GM23338 (cell line): ENCODE results near the gene RUVBL1. TPM values are rescaled to one million over a fixed set of nuclear protein-coding genes. Genes with fewer than 3 reads are reported as not detected.

Experiments
- ATAC-seq: fragments of 200-7000 bp; cut with Tn5 transposase; 3 replicates; pipeline ENCODE4 v1.9.1; 2020
- DNase-seq: peaks from one replicate; pipeline ENCODE4 v3.0.0-alpha.2; 2015; ENCODE audit warnings: low spot score
- H2AFZ ChIP-seq: fragments of 200-600 bp; sonication (generic); 2 replicates; pipeline ENCODE4 v1.8.0; 2016; ENCODE audit warnings: antibody characterized with exemption, mild to moderate bottlenecking, moderate library complexity
- H3F3A ChIP-seq: fragments of 200-600 bp; sonication (generic); replicated peaks from 2 replicates; pipeline ENCODE4 v1.8.0; 2017; ENCODE audit warnings: antibody characterized with exemption, mixed run types, low read depth
- H3K27ac ChIP-seq: fragments of 200-600 bp; sonication (generic); 2 replicates; pipeline ENCODE4 v1.6.1; 2016; ENCODE audit warnings: low read depth
- H3K27me3 ChIP-seq: fragments of 200-600 bp; sonication (generic); 2 replicates; pipeline ENCODE4 v1.8.0; 2016; ENCODE audit warnings: mild to moderate bottlenecking, mixed run types, moderate library complexity; ENCODE audit not compliant: insufficient read depth
- H3K36me3 ChIP-seq: fragments of 200-600 bp; sonication (generic); 2 replicates; pipeline ENCODE4 v1.8.0; 2016; ENCODE audit warnings: mild to moderate bottlenecking; ENCODE audit not compliant: insufficient read depth
- H3K4me1 ChIP-seq: fragments of 200-600 bp; sonication (generic); 2 replicates; pipeline ENCODE4 v1.8.0; 2016; ENCODE audit warnings: mild to moderate bottlenecking, moderate library complexity; ENCODE audit not compliant: insufficient read depth
- H3K4me2 ChIP-seq: fragments of 200-600 bp; sonication (generic); 2 replicates; pipeline ENCODE4 v1.7.1; 2017; ENCODE audit warnings: mixed run types
- H3K4me3 ChIP-seq: fragments of 200-600 bp; sonication (generic); 2 replicates; pipeline ENCODE4 v1.6.1; 2016; ENCODE audit warnings: mixed run types
- H3K79me2 ChIP-seq: fragments of 200-600 bp; sonication (generic); replicated peaks from 2 replicates; pipeline ENCODE4 v1.8.0; 2017; ENCODE audit warnings: mild to moderate bottlenecking; ENCODE audit not compliant: insufficient read depth
- H3K9me2 ChIP-seq: fragments of 200-600 bp; sonication (generic); 2 replicates; pipeline ENCODE4 v1.8.0; 2017; ENCODE audit not compliant: insufficient read depth
- H4K20me1 ChIP-seq: fragments of 200-600 bp; sonication (generic); replicated peaks from 2 replicates; pipeline ENCODE4 v1.8.0; 2017; ENCODE audit warnings: mild to moderate bottlenecking; ENCODE audit not compliant: insufficient read depth
- H3K27ac Mint-ChIP-seq: 2 replicates; pipeline ENCODE4 v1.8.0; 2020; ENCODE audit warnings: inconsistent platforms, mild to moderate bottlenecking, moderate library complexity, mixed read lengths
- H3K27me3 Mint-ChIP-seq: 3 replicates; pipeline ENCODE4 v1.8.0; 2022; ENCODE audit warnings: low read depth, mild to moderate bottlenecking, moderate library complexity, mixed read lengths, inconsistent platforms; ENCODE audit not compliant: insufficient read depth, poor library complexity
- H3K36me3 Mint-ChIP-seq: 3 replicates; pipeline ENCODE4 v1.8.0; 2021; ENCODE audit warnings: low read depth, mild to moderate bottlenecking, inconsistent platforms, moderate library complexity, mixed read lengths
- H3K4me1 Mint-ChIP-seq: 3 replicates; pipeline ENCODE4 v1.8.0; 2020; ENCODE audit warnings: mild to moderate bottlenecking, inconsistent platforms, mixed read lengths
- H3K4me3 Mint-ChIP-seq: 3 replicates; pipeline ENCODE4 v1.8.0; 2021; ENCODE audit warnings: moderate library complexity, mild to moderate bottlenecking, inconsistent platforms, mixed read lengths
- H3K9me3 Mint-ChIP-seq: 3 replicates; pipeline ENCODE4 v1.8.0; 2020; ENCODE audit warnings: moderate library complexity, mild to moderate bottlenecking, inconsistent platforms, mixed read lengths
- CREB1 ChIP-seq: fragments of 250-450 bp; sonication (Bioruptor Pico); IDR thresholded peaks from 2 replicates; pipeline ENCODE4 v1.5.0; 2020; ENCODE audit warnings: low read depth, mild to moderate bottlenecking, moderate library complexity
- ETS1 ChIP-seq: IDR thresholded peaks from 2 replicates; pipeline ENCODE4 v1.6.1; 2016; ENCODE audit warnings: antibody characterized with exemption
- EZH2 ChIP-seq: fragments of 200-600 bp; sonication (generic); IDR thresholded peaks from one replicate; pipeline ENCODE4 v1.8.0; 2017; ENCODE audit warnings: antibody characterized with exemption, mild to moderate bottlenecking, low read depth; ENCODE audit not compliant: unreplicated experiment
- EZH2phosphoT487 ChIP-seq: fragments of 200-600 bp; sonication (generic); IDR thresholded peaks from one replicate; pipeline ENCODE4 v1.8.1; 2018; ENCODE audit warnings: antibody characterized with exemption; ENCODE audit not compliant: unreplicated experiment
- JUNB ChIP-seq: IDR thresholded peaks from one replicate; pipeline ENCODE4 v1.6.1; 2016; ENCODE audit warnings: antibody characterized with exemption; ENCODE audit not compliant: unreplicated experiment
- NANOG ChIP-seq: IDR thresholded peaks from 2 replicates; pipeline ENCODE4 v1.6.1; 2016; ENCODE audit warnings: antibody characterized with exemption, borderline replicate concordance
- POLR2AphosphoS5 ChIP-seq: IDR thresholded peaks from 2 replicates; pipeline ENCODE4 v1.6.1; 2016; ENCODE audit warnings: antibody characterized with exemption, low read depth
- STAT1 ChIP-seq: IDR thresholded peaks from one replicate; pipeline ENCODE4 v1.6.1; 2016; ENCODE audit warnings: antibody characterized with exemption; ENCODE audit not compliant: unreplicated experiment
- ZNF114 ChIP-seq: fragments of 250-450 bp; sonication (Bioruptor Pico); IDR thresholded peaks from 2 replicates; pipeline ENCODE4 v1.5.0; 2020; ENCODE audit warnings: mild to moderate bottlenecking, moderate library complexity
- ZNF331 ChIP-seq: fragments of 250-450 bp; sonication (Bioruptor Pico); IDR thresholded peaks from 2 replicates; pipeline ENCODE4 v1.5.0; 2020; ENCODE audit warnings: low read depth, mild to moderate bottlenecking, moderate library complexity
- polyA plus RNA-seq: library from polyadenylated mRNA; unstranded; fragments of >200 nt; fragmentation: Nextera tagmentation; extraction: Ambion mirVana; gene quantifications from 2 replicates; pipeline ENCODE4 v1.2.1, GENCODE V29; 2016
- total RNA-seq: library from RNA; depleted of rRNA; stranded (reverse); fragments of >200 nt; shearing (Covaris generic); gene quantifications from 2 replicates; pipeline ENCODE4 v1.2.3, GENCODE V29; 2014
- TF ChIP-seq, protein P1 (sequence below), 2 experiments: fragments of 200-600 bp in 1 of 2; sonication (generic) in 1 of 2; conservative IDR thresholded peaks; 2 replicates each; pipeline versions ENCODE4 v1.5.1 to v1.6.1; 2016 to 2017; ENCODE audit warnings: antibody characterized with exemption in 2 of 2, low read depth in 2 of 2, mild to moderate bottlenecking in 2 of 2, moderate library complexity in 1 of 2

The RUVBL1 gene
- total and polyA plus RNA-seq, 2 experiments from 2014 or later, result 133 to 136 TPM

- DNase-seq, result no peak
- Mint-ChIP-seq H3K4me3 (no peak overlapping the region), H3K36me3 (peaks cover 82% of the 10 kb centered on the region), H3K27ac (no peak overlapping the region), H3K4me1 (peaks cover 8% of the 10 kb centered on the region; the same call in 2 of the 3 replicates), H3K9me3 (no peaks in the 10 kb centered on the region), H3K27me3 (no peaks in the 10 kb centered on the region)
- no peak overlapping the region for H3K4me3 ChIP-seq
- H3K27me3 ChIP-seq, result no peaks in the 10 kb centered on the region
- H2AFZ ChIP-seq, result no peak overlapping the region
- no peak overlapping the region for H3K4me2 ChIP-seq
- H3K36me3 ChIP-seq, result peaks cover 79% of the 10 kb centered on the region
- no peak overlapping the region for H3K27ac ChIP-seq
- no peaks in the 10 kb centered on the region for H3K9me2 ChIP-seq
- H3K79me2 ChIP-seq, result peaks cover 88% of the 10 kb centered on the region
- TF ChIP-seq JUNB, result no peak
- TF ChIP-seq, protein P1, sequence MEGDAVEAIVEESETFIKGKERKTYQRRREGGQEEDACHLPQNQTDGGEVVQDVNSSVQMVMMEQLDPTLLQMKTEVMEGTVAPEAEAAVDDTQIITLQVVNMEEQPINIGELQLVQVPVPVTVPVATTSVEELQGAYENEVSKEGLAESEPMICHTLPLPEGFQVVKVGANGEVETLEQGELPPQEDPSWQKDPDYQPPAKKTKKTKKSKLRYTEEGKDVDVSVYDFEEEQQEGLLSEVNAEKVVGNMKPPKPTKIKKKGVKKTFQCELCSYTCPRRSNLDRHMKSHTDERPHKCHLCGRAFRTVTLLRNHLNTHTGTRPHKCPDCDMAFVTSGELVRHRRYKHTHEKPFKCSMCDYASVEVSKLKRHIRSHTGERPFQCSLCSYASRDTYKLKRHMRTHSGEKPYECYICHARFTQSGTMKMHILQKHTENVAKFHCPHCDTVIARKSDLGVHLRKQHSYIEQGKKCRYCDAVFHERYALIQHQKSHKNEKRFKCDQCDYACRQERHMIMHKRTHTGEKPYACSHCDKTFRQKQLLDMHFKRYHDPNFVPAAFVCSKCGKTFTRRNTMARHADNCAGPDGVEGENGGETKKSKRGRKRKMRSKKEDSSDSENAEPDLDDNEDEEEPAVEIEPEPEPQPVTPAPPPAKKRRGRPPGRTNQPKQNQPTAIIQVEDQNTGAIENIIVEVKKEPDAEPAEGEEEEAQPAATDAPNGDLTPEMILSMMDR (conservative IDR thresholded peaks at IDR 0.05; ENCODE audit: low read depth in 2 of 2), result no peak
- no peak for TF ChIP-seq POLR2AphosphoS5
- TF ChIP-seq NANOG, result no peak
- no peak for TF ChIP-seq EZH2
- TF ChIP-seq CREB1 (CRISPR knock-in tag), result no peak
- no peak for TF ChIP-seq ETS1
- no peak for TF ChIP-seq ZNF114 (CRISPR knock-in tag)
- TF ChIP-seq STAT1, result no peak
- no peak for TF ChIP-seq ZNF331 (CRISPR knock-in tag)
- TF ChIP-seq EZH2phosphoT487, result no peak
- no peaks in the 10 kb centered on the region for H3F3A ChIP-seq
- no peaks in the 10 kb centered on the region; the same call in 1 of the 2 replicates for H3K4me1 ChIP-seq
- H4K20me1 ChIP-seq, result peaks cover 48% of the 10 kb centered on the region
- no peak for ATAC-seq
These were observed 9.5 kb downstream of the RUVBL1 start for GRCh38 chr3:128113817-128114794.

GRCh38 chr3:128112357-128112968, 11.1 kb downstream of the RUVBL1 start:
- DNase-seq (no peak), ATAC-seq (no peak)
- no peaks in the 10 kb centered on the region for H3K9me2 ChIP-seq
- no peaks in the 10 kb centered on the region for H3K27me3 ChIP-seq
- peaks cover 51% of the 10 kb centered on the region for H4K20me1 ChIP-seq
- H3F3A ChIP-seq, result no peaks in the 10 kb centered on the region
- no peak overlapping the region for H3K27ac ChIP-seq
- H2AFZ ChIP-seq, result no peak overlapping the region
- H3K9me3 Mint-ChIP-seq, result no peaks in the 10 kb centered on the region
- no peak overlapping the region for H3K4me3 Mint-ChIP-seq
- no peak overlapping the region for H3K4me2 ChIP-seq
- peaks cover 88% of the 10 kb centered on the region for H3K79me2 ChIP-seq
- peaks cover 85% of the 10 kb centered on the region for H3K36me3 Mint-ChIP-seq
- H3K4me1 ChIP-seq, result no peaks in the 10 kb centered on the region; the same call in 1 of the 2 replicates
- H3K27me3 Mint-ChIP-seq, result no peaks in the 10 kb centered on the region
- no peak overlapping the region for H3K27ac Mint-ChIP-seq
- H3K4me3 ChIP-seq, result no peak overlapping the region
- peaks cover 71% of the 10 kb centered on the region for H3K36me3 ChIP-seq
- peaks cover 8% of the 10 kb centered on the region; the same call in 2 of the 3 replicates for H3K4me1 Mint-ChIP-seq
- TF ChIP-seq ETS1 (no peak), EZH2 (no peak), ZNF331 (CRISPR knock-in tag) (no peak)
